ENCODE measurements around the gene SMYD4. TPM values are rescaled to one million over a fixed set of nuclear protein-coding genes. Genes with fewer than 3 reads are reported as not detected.
"Not testable (repeated sequence)": the region's sequence is repeated elsewhere in the genome, so short reads cannot be mapped to it uniquely, and the experiment has no call there.

SMYD4 gene
- total RNA-seq, 2 donors from 2014 or later, result 8.0 to 14.7 TPM

DNA sequence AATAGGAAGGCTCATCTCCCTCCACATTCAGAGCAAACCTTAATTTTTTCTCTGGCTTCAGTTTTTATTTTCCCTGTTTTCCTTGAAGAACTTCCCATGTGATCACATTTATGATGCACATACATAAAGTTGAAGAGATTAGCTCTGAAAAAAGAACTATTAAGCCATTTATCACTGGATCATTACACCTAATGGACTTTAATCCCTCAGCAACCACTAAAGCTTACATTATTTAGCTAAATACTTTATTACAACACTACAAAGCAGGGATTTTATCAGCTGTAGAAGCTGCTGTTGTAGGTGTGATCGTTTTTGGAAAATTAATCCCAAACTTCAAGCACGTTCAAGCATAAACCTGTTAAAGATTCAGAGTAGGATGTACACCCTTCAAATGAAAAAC is 21.1 kb downstream of the SMYD4 start:
- intact Hi-C loops (cut with DNase I), result no loop called here
- no peaks in the 10 kb centered on the region for H3K9me3 ChIP-seq
- TF ChIP-seq CTCF (IDR thresholded peaks at IDR 0.05), result no peak
- H3K4me3 ChIP-seq, result no peak overlapping the region
- H3K9ac ChIP-seq (ENCODE audit: low read depth in 2 of 2, low read length in 2 of 2), result no peak overlapping the region
- H3K27ac ChIP-seq, result no peak overlapping the region
- DNase-seq, result no peak
- H3K27me3 ChIP-seq, result no peaks in the 10 kb centered on the region
- H3K36me3 ChIP-seq, result peaks cover 3% of the 10 kb centered on the region
- no peaks in the 10 kb centered on the region for H3K4me1 ChIP-seq

DNA sequence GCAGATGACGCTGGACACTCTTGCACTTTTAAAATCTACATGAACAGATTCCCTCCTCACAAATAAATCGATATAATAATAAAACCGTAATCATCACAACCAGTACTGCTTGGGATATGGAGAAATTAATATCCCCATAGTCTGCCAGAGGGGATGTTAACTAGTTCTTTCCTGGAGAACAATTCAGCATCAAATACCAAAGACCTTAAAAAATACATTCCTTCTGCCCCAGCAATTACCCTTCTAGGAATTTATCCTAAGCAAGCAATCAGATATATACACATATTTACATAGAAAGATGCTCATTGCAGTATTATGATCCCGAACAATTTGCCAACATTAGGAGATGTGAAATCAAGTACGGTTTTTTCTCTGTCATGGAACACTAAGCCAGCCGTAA is 21.8 kb downstream of the SMYD4 start:
- Histone ChIP-seq H3K27ac (no peak overlapping the region), H3K4me3 (no peak overlapping the region), H3K9ac (ENCODE audit: low read depth in 2 of 2, low read length in 2 of 2) (no peak overlapping the region), H3K9me3 (no peaks in the 10 kb centered on the region), H3K27me3 (no peaks in the 10 kb centered on the region), H3K36me3 (peaks cover 3% of the 10 kb centered on the region), H3K4me1 (no peaks in the 10 kb centered on the region)
- intact Hi-C loops (cut with DNase I), result no loop called here
- no peak for DNase-seq
- no peak for TF ChIP-seq CTCF (IDR thresholded peaks at IDR 0.05)

GRCh38 chr17:1803280-1803679 is 26.4 kb downstream of the SMYD4 start:
- DNase-seq, result no peak
- no peak for TF ChIP-seq CTCF (IDR thresholded peaks at IDR 0.05)
- intact Hi-C loops (cut with DNase I), result no loop called here
- Histone ChIP-seq H3K9ac (ENCODE audit: low read depth in 2 of 2, low read length in 2 of 2) (no peak overlapping the region), H3K36me3 (peaks cover 3% of the 10 kb centered on the region), H3K27me3 (no peaks in the 10 kb centered on the region), H3K27ac (no peak overlapping the region), H3K4me1 (no peaks in the 10 kb centered on the region), H3K9me3 (no peaks in the 10 kb centered on the region), H3K4me3 (no peak overlapping the region)

- Histone ChIP-seq H3K4me3 (no peak overlapping the region), H3K27me3 (no peaks in the 10 kb centered on the region), H3K9me3 (no peaks in the 10 kb centered on the region), H3K4me1 (no peaks in the 10 kb centered on the region), H3K36me3 (peaks cover 3% of the 10 kb centered on the region), H3K27ac (no peak overlapping the region), H3K9ac (ENCODE audit: low read depth in 2 of 2, low read length in 2 of 2) (no peak overlapping the region)
- no peak for DNase-seq
- intact Hi-C loops (cut with DNase I), result no loop called here
- TF ChIP-seq CTCF (IDR thresholded peaks at IDR 0.05), result no peak
These were observed 27.3 kb downstream of the SMYD4 start for GRCh38 chr17:1802429-1802828.

DNA sequence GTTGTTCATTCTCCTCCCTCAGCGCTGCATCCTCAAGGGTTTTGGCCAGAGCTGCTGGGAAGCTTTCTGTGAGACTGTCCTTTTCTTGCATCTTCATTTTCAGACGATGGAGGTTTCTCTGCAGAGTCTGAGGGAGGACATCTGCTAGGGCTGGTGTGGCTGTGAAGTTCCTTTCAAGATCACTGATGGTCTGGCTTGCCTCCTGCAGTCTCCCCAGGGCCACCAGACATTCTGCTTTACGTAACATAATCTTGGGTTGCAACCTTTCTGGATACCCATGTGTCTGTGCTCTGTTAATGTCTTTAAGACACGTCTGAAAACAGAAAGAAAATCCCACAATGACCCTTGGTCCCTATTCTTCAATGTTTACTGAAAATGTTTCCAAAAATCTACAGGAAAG is 29.0 kb downstream of the SMYD4 start:
- Histone ChIP-seq H3K9ac (ENCODE audit: low read depth in 2 of 2, low read length in 2 of 2) (no peak overlapping the region), H3K36me3 (peaks cover 3% of the 10 kb centered on the region), H3K4me1 (no peaks in the 10 kb centered on the region), H3K4me3 (no peak overlapping the region), H3K27me3 (no peaks in the 10 kb centered on the region), H3K9me3 (no peaks in the 10 kb centered on the region), H3K27ac (no peak overlapping the region)
- intact Hi-C loops (cut with DNase I), result no loop called here
- DNase-seq, result no peak
- TF ChIP-seq CTCF (IDR thresholded peaks at IDR 0.05), result no peak

GRCh38 chr17:1800240-1800639 is 29.5 kb downstream of the SMYD4 start:
- TF ChIP-seq CTCF (IDR thresholded peaks at IDR 0.05), result no peak
- peaks cover 3% of the 10 kb centered on the region for H3K36me3 ChIP-seq
- H3K4me1 ChIP-seq, result no peaks in the 10 kb centered on the region
- H3K9ac ChIP-seq (ENCODE audit: low read depth in 2 of 2, low read length in 2 of 2), result no peak overlapping the region
- H3K4me3 ChIP-seq, result no peak overlapping the region
- no peak overlapping the region for H3K27ac ChIP-seq
- intact Hi-C loops (cut with DNase I), result no loop called here
- no peaks in the 10 kb centered on the region for H3K9me3 ChIP-seq
- no peak for DNase-seq
- no peaks in the 10 kb centered on the region for H3K27me3 ChIP-seq

- H3K27me3 ChIP-seq; H3K9ac ChIP-seq (ENCODE audit: low read depth in 2 of 2, low read length in 2 of 2); H3K4me1 ChIP-seq; H3K36me3 ChIP-seq; DNase-seq; H3K27ac ChIP-seq; H3K4me3 ChIP-seq; intact Hi-C loops (cut with DNase I); H3K9me3 ChIP-seq: not testable (repeated sequence)
These were observed 31.9 kb downstream of the SMYD4 start for GRCh38 chr17:1797846-1798245.
